DND-41 (cell line): ENCODE data around the gene CAMK4.

Experiments
- ATAC-seq: fragments of 200-7000 bp; cut with Tn5 transposase; 3 replicates; pipeline ENCODE4 v1.9.1; 2021; ENCODE audit warnings: low read depth; ENCODE audit not compliant: insufficient read depth
- DNase-seq: peaks from one replicate; pipeline ENCODE4 v3.0.0-alpha.2; 2020
- H2AFZ ChIP-seq: 2 replicates; pipeline ENCODE4 v1.6.0; 2012; ENCODE audit warnings: low read depth, low read length
- H3K27ac ChIP-seq: 2 replicates; pipeline ENCODE4 v1.5.1; 2012; ENCODE audit warnings: low read length, inconsistent platforms
- H3K27me3 ChIP-seq: fragments of 200-600 bp; sonication (generic); 2 replicates; pipeline ENCODE4 v1.6.0; 2012; ENCODE audit warnings: low read length, mild to moderate bottlenecking, inconsistent platforms; ENCODE audit not compliant: insufficient read depth, poor library complexity
- H3K36me3 ChIP-seq: 2 replicates; pipeline ENCODE4 v1.5.1; 2012; ENCODE audit warnings: low read length, inconsistent platforms; ENCODE audit not compliant: insufficient read depth
- H3K4me1 ChIP-seq: 2 replicates; pipeline ENCODE4 v1.5.1; 2012; ENCODE audit warnings: mild to moderate bottlenecking, low read length; ENCODE audit not compliant: insufficient read depth
- H3K4me2 ChIP-seq: 2 replicates; pipeline ENCODE4 v1.6.0; 2012; ENCODE audit warnings: mild to moderate bottlenecking, moderate library complexity, low read length, inconsistent platforms; ENCODE audit not compliant: insufficient read depth
- H3K4me3 ChIP-seq, 2 experiments: fragments of 200-600 bp in 1 of 2; shearing (Covaris generic) in 1 of 2; 2 replicates each; pipeline ENCODE4 v1.5.1; 2012 to 2016; ENCODE audit warnings: inconsistent platforms in 2 of 2, low read length in 2 of 2, mild to moderate bottlenecking in 2 of 2, low read depth in 1 of 2, moderate library complexity in 1 of 2
- H3K79me2 ChIP-seq: 2 replicates; pipeline ENCODE4 v1.6.0; 2012; ENCODE audit warnings: low read length, inconsistent platforms; ENCODE audit not compliant: insufficient read depth
- H3K9ac ChIP-seq: 2 replicates; pipeline ENCODE4 v1.6.0; 2012; ENCODE audit warnings: low read depth, mild to moderate bottlenecking, inconsistent platforms, low read length, moderate library complexity
- H3K9me3 ChIP-seq: 2 replicates; pipeline ENCODE4 v1.5.1; 2012; ENCODE audit warnings: low read length, moderate library complexity, mild to moderate bottlenecking, inconsistent platforms; ENCODE audit not compliant: insufficient read depth, severe bottlenecking
- H4K20me1 ChIP-seq: 2 replicates; pipeline ENCODE4 v1.6.0; 2012; ENCODE audit warnings: low read length; ENCODE audit not compliant: insufficient read depth
- CTCF ChIP-seq: IDR thresholded peaks from 2 replicates; pipeline ENCODE4 v1.5.1; 2012; ENCODE audit warnings: borderline replicate concordance, low read length, moderate library complexity, mild to moderate bottlenecking; ENCODE audit not compliant: poor library complexity, severe bottlenecking; ENCODE audit errors: extremely low read depth
- EZH2 ChIP-seq: IDR thresholded peaks from 3 replicates; pipeline ENCODE4 v1.6.1; 2012; ENCODE audit warnings: borderline replicate concordance, low read depth, mild to moderate bottlenecking, moderate library complexity, low read length, inconsistent platforms; ENCODE audit not compliant: severe bottlenecking

The CAMK4 gene

GRCh38 chr5:111345731-111346130, 121.5 kb downstream of the CAMK4 start:
- ATAC-seq, result no peak
- no peaks in the 10 kb centered on the region for H3K4me1 ChIP-seq

GRCh38 chr5:111347021-111347420, 122.8 kb downstream of the CAMK4 start:
- ATAC-seq (no peak), DNase-seq (no peak)
- H3K4me3 ChIP-seq, result no peak overlapping the region
- no peak overlapping the region for H2AFZ ChIP-seq
- H3K36me3 ChIP-seq, result no peaks in the 10 kb centered on the region
- TF ChIP-seq EZH2 (no peak), CTCF (no peak)
- no peaks in the 10 kb centered on the region for H3K4me1 ChIP-seq
- H3K9ac ChIP-seq, result no peak overlapping the region
- H3K9me3 ChIP-seq, result no peaks in the 10 kb centered on the region
- no peaks in the 10 kb centered on the region for H3K27me3 ChIP-seq
- no peaks in the 10 kb centered on the region for H3K79me2 ChIP-seq
- H4K20me1 ChIP-seq, result no peaks in the 10 kb centered on the region
- H3K4me2 ChIP-seq, result no peak overlapping the region
- H3K27ac ChIP-seq, result no peak overlapping the region

More at GRCh38 chr5:111345731-111346130, 121.5 kb downstream of the CAMK4 start:
- Histone ChIP-seq H4K20me1 (no peaks in the 10 kb centered on the region), H3K4me2 (no peak overlapping the region), H3K9ac (no peak overlapping the region), H3K27me3 (no peaks in the 10 kb centered on the region), H2AFZ (no peak overlapping the region), H3K9me3 (no peaks in the 10 kb centered on the region), H3K79me2 (no peaks in the 10 kb centered on the region), H3K4me3 (no peak overlapping the region), H3K36me3 (no peaks in the 10 kb centered on the region), H3K27ac (no peak overlapping the region)
- TF ChIP-seq EZH2 (no peak), CTCF (no peak)
- no peak for DNase-seq

DNA sequence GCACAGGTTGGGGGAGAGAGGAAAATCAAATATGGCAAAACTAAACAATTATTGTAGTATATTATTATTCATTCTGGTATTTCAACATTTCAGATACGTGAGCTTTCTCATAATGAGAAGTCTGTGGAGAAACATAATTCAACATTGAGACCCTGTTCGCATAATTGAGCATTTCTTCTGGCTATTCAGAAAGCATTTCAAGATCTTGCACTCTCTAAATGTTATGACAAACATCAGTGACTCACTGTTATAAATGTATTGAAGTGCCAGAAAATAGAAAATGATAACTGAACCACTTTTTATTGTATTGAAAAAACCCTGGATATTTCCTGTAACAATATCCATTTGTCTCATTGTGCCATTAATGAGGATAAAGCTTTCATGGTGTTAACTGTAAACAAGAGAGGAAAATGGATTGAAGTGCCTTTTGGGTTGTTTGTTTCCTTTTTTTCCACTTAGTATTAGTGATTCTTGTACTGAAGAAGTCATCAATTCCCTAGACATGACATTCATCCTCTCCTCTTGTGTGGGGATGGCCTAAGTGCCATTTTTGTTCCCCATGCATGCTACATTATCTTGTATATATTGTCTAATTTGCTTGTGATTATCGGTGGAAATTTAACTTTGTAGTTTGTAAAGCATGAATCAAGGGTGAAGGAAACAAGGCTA, 124.6 kb downstream of the CAMK4 start:
- H3K9ac ChIP-seq, result no peak overlapping the region
- ATAC-seq (no peak), DNase-seq (no peak)
- H3K9me3 ChIP-seq, result no peaks in the 10 kb centered on the region
- H3K36me3 ChIP-seq, result no peaks in the 10 kb centered on the region
- H3K4me1 ChIP-seq, result no peaks in the 10 kb centered on the region
- no peak overlapping the region for H3K4me3 ChIP-seq
- no peak overlapping the region for H3K4me2 ChIP-seq
- no peaks in the 10 kb centered on the region for H4K20me1 ChIP-seq
- H3K79me2 ChIP-seq, result no peaks in the 10 kb centered on the region
- no peak overlapping the region for H2AFZ ChIP-seq
- H3K27me3 ChIP-seq, result no peaks in the 10 kb centered on the region
- no peak overlapping the region for H3K27ac ChIP-seq
- no peak for TF ChIP-seq CTCF
- no peak for TF ChIP-seq EZH2
